ENCODE data around the gene GAS2. TPM values are rescaled to one million over a fixed set of nuclear protein-coding genes. Genes with fewer than 3 reads are reported as not detected.

GAS2 gene
- polyA plus RNA-seq, 1 of the 3 experiments (the other 2 are of a cell fraction), result 0.72 TPM

DNA sequence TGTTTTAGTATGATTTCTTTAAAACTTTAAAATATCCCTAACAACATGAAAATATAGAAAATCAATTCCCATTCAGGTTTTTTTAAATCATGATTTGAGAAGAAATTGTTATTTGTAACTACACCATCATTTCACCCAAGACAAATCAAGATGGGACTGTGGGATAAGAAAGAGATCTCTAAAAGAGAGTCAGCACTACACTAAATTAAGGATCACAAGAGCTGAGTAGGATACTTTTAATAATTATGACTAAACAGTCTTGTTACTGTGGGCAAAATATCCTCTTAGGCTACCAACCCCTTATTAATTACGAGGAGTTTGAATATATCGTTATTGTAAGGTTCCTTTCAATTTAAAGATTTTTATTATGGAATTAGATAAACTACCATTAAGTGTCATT, 3.0 kb downstream of the GAS2 start:
- DNase-seq, result no peak
- no peak overlapping the region for H3K9ac ChIP-seq
- TF ChIP-seq GATA2 (CRISPR knock-in tag; IDR thresholded peaks at IDR 0.05), result no peak
- TF ChIP-seq, protein P1, sequence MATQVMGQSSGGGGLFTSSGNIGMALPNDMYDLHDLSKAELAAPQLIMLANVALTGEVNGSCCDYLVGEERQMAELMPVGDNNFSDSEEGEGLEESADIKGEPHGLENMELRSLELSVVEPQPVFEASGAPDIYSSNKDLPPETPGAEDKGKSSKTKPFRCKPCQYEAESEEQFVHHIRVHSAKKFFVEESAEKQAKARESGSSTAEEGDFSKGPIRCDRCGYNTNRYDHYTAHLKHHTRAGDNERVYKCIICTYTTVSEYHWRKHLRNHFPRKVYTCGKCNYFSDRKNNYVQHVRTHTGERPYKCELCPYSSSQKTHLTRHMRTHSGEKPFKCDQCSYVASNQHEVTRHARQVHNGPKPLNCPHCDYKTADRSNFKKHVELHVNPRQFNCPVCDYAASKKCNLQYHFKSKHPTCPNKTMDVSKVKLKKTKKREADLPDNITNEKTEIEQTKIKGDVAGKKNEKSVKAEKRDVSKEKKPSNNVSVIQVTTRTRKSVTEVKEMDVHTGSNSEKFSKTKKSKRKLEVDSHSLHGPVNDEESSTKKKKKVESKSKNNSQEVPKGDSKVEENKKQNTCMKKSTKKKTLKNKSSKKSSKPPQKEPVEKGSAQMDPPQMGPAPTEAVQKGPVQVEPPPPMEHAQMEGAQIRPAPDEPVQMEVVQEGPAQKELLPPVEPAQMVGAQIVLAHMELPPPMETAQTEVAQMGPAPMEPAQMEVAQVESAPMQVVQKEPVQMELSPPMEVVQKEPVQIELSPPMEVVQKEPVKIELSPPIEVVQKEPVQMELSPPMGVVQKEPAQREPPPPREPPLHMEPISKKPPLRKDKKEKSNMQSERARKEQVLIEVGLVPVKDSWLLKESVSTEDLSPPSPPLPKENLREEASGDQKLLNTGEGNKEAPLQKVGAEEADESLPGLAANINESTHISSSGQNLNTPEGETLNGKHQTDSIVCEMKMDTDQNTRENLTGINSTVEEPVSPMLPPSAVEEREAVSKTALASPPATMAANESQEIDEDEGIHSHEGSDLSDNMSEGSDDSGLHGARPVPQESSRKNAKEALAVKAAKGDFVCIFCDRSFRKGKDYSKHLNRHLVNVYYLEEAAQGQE (IDR thresholded peaks at IDR 0.05; ENCODE audit: low read depth, low read length), result no peak
- no peak for TF ChIP-seq SIN3A (IDR thresholded peaks at IDR 0.05; ENCODE audit: borderline replicate concordance, low read depth, low read length)
- no peak for TF ChIP-seq EP300 (IDR thresholded peaks at IDR 0.05; ENCODE audit: borderline replicate concordance in 1 of 2, low read depth in 1 of 2, low read length in 1 of 2)
- no peak for TF ChIP-seq FOSL2 (IDR thresholded peaks at IDR 0.05; ENCODE audit: borderline replicate concordance, low read depth)
- ChIA-PET POLR2A (no interaction called here), CTCF (interaction anchor here (3.1 kb wide), 1 partner anchor 118 kb away, joined by 25 read pairs; no protein-coding TSS in a partner anchor)
- no peak overlapping the region for H3K27ac ChIP-seq (ENCODE audit: low read depth in 2 of 2, low read length in 1 of 2)
- H3K9me2 ChIP-seq, result no peaks in the 10 kb centered on the region
- 55% methylated on average over 2 of the region's 2 CpGs for WGBS (ENCODE audit: low lambda C conversion rate)
- H3K79me2 ChIP-seq (ENCODE audit: insufficient read depth), result no peaks in the 10 kb centered on the region
- no peaks in the 10 kb centered on the region for H3K36me3 ChIP-seq (replicated peaks in 1 of 2; ENCODE audit: control insufficient read depth in 1 of 2, insufficient read depth in 2 of 2, low read length in 1 of 2)
- H3K9me3 ChIP-seq, result no peaks in the 10 kb centered on the region
- H3K4me3 ChIP-seq (ENCODE audit: low read depth in 2 of 2, low read length in 1 of 2), result no peak overlapping the region
- no peaks in the 10 kb centered on the region for H3F3A ChIP-seq (replicated peaks; ENCODE audit: insufficient read depth)
- H4K20me1 ChIP-seq (ENCODE audit: insufficient read depth), result no peaks in the 10 kb centered on the region
- peaks cover 17% of the 10 kb centered on the region; the same call in 1 of the 2 replicates for H3K27me3 ChIP-seq (ENCODE audit: insufficient read depth)
- no peak overlapping the region for H2AFZ ChIP-seq (ENCODE audit: low read depth)
- no peak overlapping the region for H3K4me2 ChIP-seq
- peaks cover 0 to 8% of the 10 kb centered on the region in 2 experiments; a peak in 1 of 4 replicates for H3K4me1 ChIP-seq (ENCODE audit: control insufficient read depth in 1 of 2, insufficient read depth in 2 of 2, low read depth in 1 of 2, low read length in 1 of 2)

DNA sequence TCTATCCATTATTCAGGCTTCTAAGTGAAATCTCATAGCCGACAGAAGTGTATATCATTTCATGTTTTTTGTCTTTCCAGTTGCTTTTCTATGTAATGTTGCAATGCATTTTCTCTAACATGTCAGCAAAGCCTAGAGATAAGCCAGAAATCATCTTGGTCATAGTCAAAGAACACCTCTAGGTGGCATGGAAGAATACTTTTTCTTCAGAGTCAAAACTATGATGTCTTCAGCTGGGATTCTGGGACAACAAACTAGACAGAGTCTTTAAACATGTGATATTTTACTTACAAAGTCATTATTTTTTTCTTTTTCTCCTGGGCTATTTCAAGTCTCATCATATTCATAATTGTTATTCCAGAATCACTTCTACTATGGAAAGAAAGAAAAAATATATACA, 4.4 kb downstream of the GAS2 start:
- DNase-seq, result no peak
- TF ChIP-seq, protein P2, sequence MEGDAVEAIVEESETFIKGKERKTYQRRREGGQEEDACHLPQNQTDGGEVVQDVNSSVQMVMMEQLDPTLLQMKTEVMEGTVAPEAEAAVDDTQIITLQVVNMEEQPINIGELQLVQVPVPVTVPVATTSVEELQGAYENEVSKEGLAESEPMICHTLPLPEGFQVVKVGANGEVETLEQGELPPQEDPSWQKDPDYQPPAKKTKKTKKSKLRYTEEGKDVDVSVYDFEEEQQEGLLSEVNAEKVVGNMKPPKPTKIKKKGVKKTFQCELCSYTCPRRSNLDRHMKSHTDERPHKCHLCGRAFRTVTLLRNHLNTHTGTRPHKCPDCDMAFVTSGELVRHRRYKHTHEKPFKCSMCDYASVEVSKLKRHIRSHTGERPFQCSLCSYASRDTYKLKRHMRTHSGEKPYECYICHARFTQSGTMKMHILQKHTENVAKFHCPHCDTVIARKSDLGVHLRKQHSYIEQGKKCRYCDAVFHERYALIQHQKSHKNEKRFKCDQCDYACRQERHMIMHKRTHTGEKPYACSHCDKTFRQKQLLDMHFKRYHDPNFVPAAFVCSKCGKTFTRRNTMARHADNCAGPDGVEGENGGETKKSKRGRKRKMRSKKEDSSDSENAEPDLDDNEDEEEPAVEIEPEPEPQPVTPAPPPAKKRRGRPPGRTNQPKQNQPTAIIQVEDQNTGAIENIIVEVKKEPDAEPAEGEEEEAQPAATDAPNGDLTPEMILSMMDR (IDR thresholded peaks at IDR 0.05), result peak; percentile 37; the same call in 1 of the 2 replicates
- TF ChIP-seq RAD21 (IDR thresholded peaks at IDR 0.05; ENCODE audit: low read length), result peak; percentile 54; the same call in 1 of the 2 replicates
- TF ChIP-seq, protein P3, sequence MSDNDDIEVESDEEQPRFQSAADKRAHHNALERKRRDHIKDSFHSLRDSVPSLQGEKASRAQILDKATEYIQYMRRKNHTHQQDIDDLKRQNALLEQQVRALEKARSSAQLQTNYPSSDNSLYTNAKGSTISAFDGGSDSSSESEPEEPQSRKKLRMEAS (IDR thresholded peaks at IDR 0.05; ENCODE audit: low read depth), result no peak
- no peak for TF ChIP-seq ELF1 (IDR thresholded peaks at IDR 0.05)
- peak; percentile 20; the same call in 1 of the 2 replicates for TF ChIP-seq SMC3 (IDR thresholded peaks at IDR 0.05; ENCODE audit: low read depth, low read length)
- no peak for TF ChIP-seq YY1 (IDR thresholded peaks at IDR 0.05; ENCODE audit: low read depth)
- no peak for TF ChIP-seq FOXJ3 (CRISPR knock-in tag; IDR thresholded peaks at IDR 0.05)
- TF ChIP-seq CHD2 (IDR thresholded peaks at IDR 0.05; ENCODE audit: low read length, partially characterized antibody), result no peak
- TF ChIP-seq JUND (IDR thresholded peaks at IDR 0.05), result no peak
- H3K9me3 ChIP-seq, result no peaks in the 10 kb centered on the region
- H3K27me3 ChIP-seq (ENCODE audit: insufficient read depth), result peaks cover 15% of the 10 kb centered on the region; the same call in 1 of the 2 replicates
- H3K9ac ChIP-seq, result no peak overlapping the region
- no peak overlapping the region for H3K4me2 ChIP-seq
- CTCF ChIA-PET, result interaction anchor here (0.9 to 3.1 kb wide), 11 partner anchors 10 to 158 kb away, joined by 3 to 25 read pairs (median 4); no protein-coding TSS in a partner anchor
- H2AFZ ChIP-seq (ENCODE audit: low read depth), result no peak overlapping the region
- POLR2A ChIA-PET, result no interaction called here
- no peaks in the 10 kb centered on the region for H3F3A ChIP-seq (replicated peaks; ENCODE audit: insufficient read depth)
- no peak overlapping the region for H3K27ac ChIP-seq (ENCODE audit: low read depth in 2 of 2, low read length in 1 of 2)
- 21% methylated on average over 1 of the region's 1 CpG for WGBS (ENCODE audit: low lambda C conversion rate)
- H3K4me3 ChIP-seq (ENCODE audit: low read depth in 2 of 2, low read length in 1 of 2), result no peak overlapping the region
- peaks cover 0 to 8% of the 10 kb centered on the region in 2 experiments; a peak in 1 of 4 replicates for H3K4me1 ChIP-seq (ENCODE audit: control insufficient read depth in 1 of 2, insufficient read depth in 2 of 2, low read depth in 1 of 2, low read length in 1 of 2)
- H3K79me2 ChIP-seq (ENCODE audit: insufficient read depth), result no peaks in the 10 kb centered on the region
- no peaks in the 10 kb centered on the region for H3K36me3 ChIP-seq (replicated peaks in 1 of 2; ENCODE audit: control insufficient read depth in 1 of 2, insufficient read depth in 2 of 2, low read length in 1 of 2)
- H3K9me2 ChIP-seq, result no peaks in the 10 kb centered on the region
- no peaks in the 10 kb centered on the region for H4K20me1 ChIP-seq (ENCODE audit: insufficient read depth)

Data from SK-N-SH (cell line).